HepG2 (cell line): ENCODE data around the gene SLC1A2. TPM values are rescaled to one million over a fixed set of nuclear protein-coding genes. Genes with fewer than 3 reads are reported as not detected.

Experiments used
- ARID5B ChIP-seq: IDR thresholded peaks from 2 replicates; pipeline ENCODE4 v1.4.0; 2020; ENCODE audit warnings: mild to moderate bottlenecking, missing genetic modification reagents
- IRF9 ChIP-seq: sonication (generic); formaldehyde crosslinking; IDR thresholded peaks from 2 replicates; pipeline ENCODE4 v1.8.0; 2022; ENCODE audit warnings: missing genetic modification reagents, mild to moderate bottlenecking, borderline replicate concordance
- MAFF ChIP-seq: IDR thresholded peaks from 2 replicates; pipeline ENCODE4 v1.6.1; 2011; ENCODE audit warnings: low read depth, low read length, improper control_type of control experiment
- RAD51 ChIP-seq: fragments of 450-650 bp; IDR thresholded peaks from 2 replicates; pipeline ENCODE4 v1.6.1; 2016; ENCODE audit warnings: borderline replicate concordance
- SKIL ChIP-seq: sonication (generic); formaldehyde crosslinking; IDR thresholded peaks from 2 replicates; pipeline ENCODE4 v1.8.0; 2022; ENCODE audit warnings: missing genetic modification reagents, mild to moderate bottlenecking, moderate library complexity, borderline replicate concordance
- TBX2 ChIP-seq: sonication (generic); formaldehyde crosslinking; IDR thresholded peaks from 2 replicates; pipeline ENCODE4 v1.5.0; 2020; ENCODE audit warnings: missing genetic modification reagents, mild to moderate bottlenecking, borderline replicate concordance
- ZNF280D ChIP-seq: sonication (generic); formaldehyde crosslinking; IDR thresholded peaks from 2 replicates; pipeline ENCODE4 v1.5.1; 2020; ENCODE audit warnings: mild to moderate bottlenecking, missing genetic modification reagents
- ZNF646 ChIP-seq: sonication (generic); formaldehyde crosslinking; IDR thresholded peaks from 2 replicates; pipeline ENCODE4 v1.9.0; 2021; ENCODE audit warnings: mild to moderate bottlenecking, missing genetic modification reagents
- ZNF678 ChIP-seq: sonication (generic); formaldehyde crosslinking; IDR thresholded peaks from 2 replicates; pipeline ENCODE4 v1.4.0; 2020; ENCODE audit warnings: mild to moderate bottlenecking, missing genetic modification reagents
- ZNF883 ChIP-seq: sonication (generic); formaldehyde crosslinking; IDR thresholded peaks from 2 replicates; pipeline ENCODE4 v1.5.1; 2020; ENCODE audit warnings: mild to moderate bottlenecking, missing genetic modification reagents; ENCODE audit errors: not compliant biosample characterization
- polyA plus RNA-seq, 8 experiments: library from polyadenylated mRNA; depleted of rRNA in 3 of 8; stranded (reverse) in 7 of 8; unstranded in 1 of 8; fragments of >200 nt; fragmentation: Illumina TruSeq in 4 of 8; extraction: Trizol in 4 of 8; gene quantifications; 2 replicates each; pipeline versions ENCODE4 v1.2.1 to v1.2.3, GENCODE V29; 2011 to 2016; ENCODE audit warnings: low read depth in 4 of 8, missing spikeins in 1 of 8, mixed read lengths in 1 of 8; ENCODE audit not compliant: insufficient read depth in 1 of 8
- total RNA-seq, 5 experiments: library from RNA; depleted of rRNA; stranded (reverse); fragments of >200 nt; fragmentation: Illumina TruSeq; extraction: Trizol; gene quantifications; 2 replicates each; pipeline ENCODE4 v1.2.3, GENCODE V29; 2016; ENCODE audit warnings: low read depth in 1 of 5

SLC1A2 gene
- total and polyA plus RNA-seq, 2 of the 13 experiments (the other 11 are each of a cell fraction or from before 2014, with no cell fraction given), result 23.2 to 43.2 TPM

- no peak for TF ChIP-seq ZNF646 (CRISPR knock-in tag)
- TF ChIP-seq ZNF280D (CRISPR knock-in tag), result no peak
- TF ChIP-seq ARID5B (CRISPR knock-in tag), result 0 out of 2 replicates have a peak, but pooled peaks have one; percentile 27
- TF ChIP-seq IRF9 (CRISPR knock-in tag), result no peak
- TF ChIP-seq SKIL (CRISPR knock-in tag), result no peak
- no peak for TF ChIP-seq TBX2 (CRISPR knock-in tag)
- no peak for TF ChIP-seq MAFF
- no peak for TF ChIP-seq ZNF678 (CRISPR knock-in tag)
- no peak for TF ChIP-seq RAD51
- no peak for TF ChIP-seq ZNF883 (CRISPR knock-in tag)
Observed at GRCh38 chr11:35347173-35347878, 72.0 kb downstream of the SLC1A2 start (continued).
